Measurements from ENCODE around the gene TFPI.

GRCh38 chr2:187546762-187547333, 7.4 kb downstream of the TFPI start:
- TF ChIP-seq TCF7 (IDR thresholded peaks at IDR 0.05; ENCODE audit: borderline replicate concordance): no peak
- no peak for TF ChIP-seq EP300 (IDR thresholded peaks at IDR 0.05; ENCODE audit: borderline replicate concordance in 1 of 2, control insufficient read depth in 1 of 2, low read depth in 2 of 2, low read length in 2 of 2)
- TF ChIP-seq EZH2 (IDR thresholded peaks at IDR 0.05; ENCODE audit: borderline replicate concordance, control insufficient read depth, low read depth, low read length): no peak
- no peak for TF ChIP-seq NFYB (IDR thresholded peaks at IDR 0.05; ENCODE audit: insufficient read depth, low read depth, low read length)
- TF ChIP-seq ESRRA (IDR thresholded peaks at IDR 0.05; ENCODE audit: low read length): no peak
- TF ChIP-seq KDM1A (IDR thresholded peaks at IDR 0.05; ENCODE audit: borderline replicate concordance): no peak
- no peak for TF ChIP-seq CBFB (IDR thresholded peaks at IDR 0.05; ENCODE audit: low read depth)
- TF ChIP-seq RCOR1 (conservative IDR thresholded peaks at IDR 0.05; ENCODE audit: low read depth, low read length): no peak
- TF ChIP-seq CTCF (IDR thresholded peaks at IDR 0.05 in 2 of 3, conservative IDR thresholded peaks at IDR 0.05 in 1 of 3; ENCODE audit: control insufficient read depth in 2 of 3, extremely low read depth in 1 of 3, insufficient read depth in 1 of 3, low read depth in 3 of 3, low read length in 3 of 3): no peak
- TF ChIP-seq POLR2A (IDR thresholded peaks at IDR 0.05; ENCODE audit: low read depth, low read length): no peak
- no peak for TF ChIP-seq SPI1 (IDR thresholded peaks at IDR 0.05; ENCODE audit: borderline replicate concordance, insufficient read depth, low read depth, low read length)
- TF ChIP-seq YY1 (IDR thresholded peaks at IDR 0.05; ENCODE audit: low read depth, low read length): no peak
- no peak for TF ChIP-seq REST (IDR thresholded peaks at IDR 0.05; ENCODE audit: low read depth, low read length)
- TF ChIP-seq PRDM15 (CRISPR knock-in tag; IDR thresholded peaks at IDR 0.05): no peak

Measured in GM12878 (cell line).